ENCODE measurements around the gene PRRG3.

PRRG3 gene

GRCh38 chrX:151750511-151750910, 55.3 kb downstream of the PRRG3 start:
- no peak for TF ChIP-seq CTCF (IDR thresholded peaks at IDR 0.05; ENCODE audit: low read length, missing control alignments)
- no peak for DNase-seq (ENCODE audit: low read depth)
- no peak overlapping the region for H3K4me3 ChIP-seq (replicated peaks; ENCODE audit: low read depth, low read length)

GRCh38 chrX:151752847-151753246, 57.6 kb downstream of the PRRG3 start:
- no peak for DNase-seq (ENCODE audit: low read depth)
- TF ChIP-seq CTCF (IDR thresholded peaks at IDR 0.05; ENCODE audit: low read length, missing control alignments), result no peak
- no peak overlapping the region for H3K4me3 ChIP-seq (replicated peaks; ENCODE audit: low read depth, low read length)

GRCh38 chrX:151753313-151754046, 58.2 kb downstream of the PRRG3 start:
- TF ChIP-seq CTCF (IDR thresholded peaks at IDR 0.05; ENCODE audit: low read length, missing control alignments), result peak; percentile 74
- no peak overlapping the region for H3K4me3 ChIP-seq (replicated peaks; ENCODE audit: low read depth, low read length)
- DNase-seq (ENCODE audit: low read depth), result peak; percentile 64

- no peak overlapping the region for H3K4me3 ChIP-seq (replicated peaks; ENCODE audit: low read depth, low read length)
- no peak for TF ChIP-seq CTCF (IDR thresholded peaks at IDR 0.05; ENCODE audit: low read length, missing control alignments)
- peak; percentile 22 for DNase-seq (ENCODE audit: low read depth)
These were observed 58.8 kb downstream of the PRRG3 start for GRCh38 chrX:151754047-151754429.

- DNase-seq (ENCODE audit: low read depth), result peak; percentile 10
- H3K4me3 ChIP-seq (replicated peaks; ENCODE audit: low read depth, low read length), result no peak overlapping the region
- no peak for TF ChIP-seq CTCF (IDR thresholded peaks at IDR 0.05; ENCODE audit: low read length, missing control alignments)
These were observed 59.5 kb downstream of the PRRG3 start for GRCh38 chrX:151754641-151755215.

Measured in fibroblast of pulmonary artery (primary cell).